GOT3 (cell line): ENCODE measurements around the gene OR52A1.

Experiments used
- DNase-seq: peaks from one replicate; lab custom pipeline; 2025; ENCODE audit warnings: mixed read lengths; lab: John Stamatoyannopoulos, UW

OR52A1 gene

DNA sequence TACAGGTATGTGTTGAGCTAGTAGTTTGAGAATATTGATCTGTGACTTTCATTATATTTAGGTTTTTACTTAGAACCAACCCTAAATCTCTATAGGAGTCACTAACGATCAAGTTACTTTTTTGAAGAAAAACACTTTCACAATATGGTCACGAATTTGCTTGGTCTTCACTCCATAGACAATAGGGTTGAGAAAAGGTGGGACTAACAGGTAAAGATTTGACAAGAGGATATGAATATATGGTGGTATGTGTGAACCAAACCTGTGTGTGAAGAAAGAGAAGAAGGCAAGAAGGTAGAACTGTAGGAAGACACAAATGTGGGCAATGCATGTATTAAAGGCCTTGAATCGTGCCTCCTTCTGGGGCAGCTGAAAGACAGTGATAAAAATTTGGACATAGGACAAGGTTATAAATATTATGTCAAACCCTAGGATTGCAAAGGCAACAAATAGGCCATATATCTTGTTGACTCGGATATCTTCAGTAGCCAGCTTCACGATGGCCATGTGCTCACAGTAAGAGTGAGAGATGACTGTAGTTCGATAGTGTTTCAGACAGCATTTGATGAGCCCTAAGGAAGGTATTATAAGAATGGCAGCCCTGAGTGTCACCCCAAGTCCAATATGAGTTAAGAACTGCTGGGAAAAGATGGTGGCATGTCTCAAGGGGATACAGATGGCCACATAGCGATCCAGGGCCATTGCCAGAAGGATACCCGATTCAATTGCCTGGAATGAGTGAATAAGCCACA lies 22.8 kb downstream of the OR52A1 start:
- no peak for DNase-seq

DNA sequence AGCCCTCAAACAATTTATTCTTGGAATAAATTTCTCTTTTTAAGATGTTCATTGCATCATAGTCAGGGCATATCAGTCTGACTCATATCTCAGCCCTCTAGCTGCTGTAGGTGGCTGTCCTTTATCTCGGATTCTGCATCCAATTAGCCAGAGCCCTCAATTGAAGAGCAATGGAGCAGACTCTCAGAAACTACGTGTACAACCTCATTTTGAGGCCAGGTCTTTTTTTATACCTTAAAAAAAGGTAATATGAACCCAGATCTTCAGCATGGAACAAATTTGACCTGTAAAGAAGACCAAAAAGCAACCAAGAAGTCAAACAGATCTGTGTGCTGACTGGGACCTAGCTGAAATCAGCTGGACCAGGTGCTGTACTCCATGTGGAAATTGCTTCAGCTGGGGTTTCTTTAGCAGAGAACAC lies 25.1 kb downstream of the OR52A1 start:
- DNase-seq, result no peak

DNA sequence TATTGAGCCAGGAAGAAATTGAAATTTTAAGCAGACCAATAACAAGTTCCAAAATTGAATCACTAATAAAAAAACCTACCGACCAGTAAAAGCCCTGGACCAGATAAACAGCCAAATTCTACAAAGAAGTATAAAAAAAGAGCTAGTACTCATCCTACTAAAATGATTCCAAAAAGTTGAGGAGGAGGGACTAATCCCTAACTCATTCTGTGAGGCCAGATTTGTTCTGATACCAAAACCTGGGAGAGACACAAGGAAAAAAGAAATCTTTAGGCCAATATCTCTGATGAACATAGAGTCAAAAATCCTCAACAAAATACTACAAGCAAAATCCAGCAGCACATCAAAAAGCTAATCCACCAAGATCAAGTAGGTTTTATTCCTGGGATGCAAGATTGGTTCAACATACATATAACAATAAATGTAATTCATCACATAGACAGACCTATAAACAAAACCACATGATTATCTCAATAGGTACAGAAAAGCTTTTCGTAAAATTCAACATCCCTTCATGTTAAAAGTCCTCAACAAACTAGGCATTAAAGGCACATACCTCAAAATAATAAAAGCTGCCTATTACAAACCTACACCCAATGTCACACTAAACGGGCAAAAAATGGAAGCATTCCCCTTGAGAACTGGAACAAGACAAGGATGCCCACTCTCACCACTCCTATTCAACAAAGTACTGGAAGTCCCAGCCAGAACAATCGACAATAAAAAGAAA lies 29.5 kb downstream of the OR52A1 start:
- no peak for DNase-seq

DNA sequence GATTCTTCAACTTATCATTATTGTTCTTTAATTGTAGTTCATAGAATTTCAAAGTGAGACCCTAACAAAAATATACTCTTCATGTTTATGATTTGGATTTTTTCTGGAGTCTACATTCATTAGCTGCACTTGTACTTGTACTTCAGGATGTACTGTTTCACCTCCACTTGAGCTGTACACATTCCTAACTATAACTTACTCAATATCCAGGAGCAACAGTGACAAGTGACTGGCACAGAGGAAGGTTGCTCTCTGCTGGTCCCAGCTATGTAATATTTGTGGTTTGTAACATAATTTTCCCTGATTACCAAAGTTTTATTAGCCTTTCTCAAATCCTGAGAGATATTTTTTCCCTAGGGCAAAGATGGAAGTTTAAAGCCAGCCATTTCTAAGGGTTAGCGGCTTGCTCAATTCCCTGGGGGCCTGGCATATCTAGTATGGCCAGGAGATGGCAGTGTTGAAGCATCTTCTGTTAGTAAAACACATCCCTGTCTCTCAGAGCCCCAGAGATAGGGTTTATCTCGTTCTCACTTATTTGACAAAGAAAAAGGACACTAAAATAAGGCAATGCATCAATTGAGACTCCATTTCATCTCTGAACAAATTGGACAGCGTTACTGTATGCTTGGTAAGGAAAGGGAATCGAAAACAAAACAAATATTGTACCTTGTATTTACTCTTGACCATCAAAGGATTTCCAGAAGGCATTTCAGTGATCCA lies 30.6 kb downstream of the OR52A1 start:
- DNase-seq, result no peak

DNA sequence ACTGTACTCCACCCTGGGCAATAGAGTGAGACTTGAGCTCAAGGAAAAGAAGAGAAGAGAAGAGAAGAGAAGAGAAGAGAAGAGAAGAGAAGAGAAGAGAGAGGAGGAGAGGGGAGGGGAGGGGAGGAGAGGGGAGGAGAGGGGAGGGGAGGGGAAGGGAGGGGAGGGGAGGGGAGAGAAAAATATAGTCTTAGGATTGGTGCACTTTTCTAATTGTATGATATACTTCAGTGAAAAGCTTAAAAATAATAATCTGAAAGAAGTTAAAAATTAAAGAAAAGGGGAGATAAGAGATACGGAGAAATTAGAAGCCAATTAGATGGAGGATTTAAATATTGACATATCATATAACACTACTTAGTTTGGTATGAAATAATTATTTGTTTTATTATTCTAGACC lies 35.7 kb downstream of the OR52A1 start:
- no peak for DNase-seq

DNA sequence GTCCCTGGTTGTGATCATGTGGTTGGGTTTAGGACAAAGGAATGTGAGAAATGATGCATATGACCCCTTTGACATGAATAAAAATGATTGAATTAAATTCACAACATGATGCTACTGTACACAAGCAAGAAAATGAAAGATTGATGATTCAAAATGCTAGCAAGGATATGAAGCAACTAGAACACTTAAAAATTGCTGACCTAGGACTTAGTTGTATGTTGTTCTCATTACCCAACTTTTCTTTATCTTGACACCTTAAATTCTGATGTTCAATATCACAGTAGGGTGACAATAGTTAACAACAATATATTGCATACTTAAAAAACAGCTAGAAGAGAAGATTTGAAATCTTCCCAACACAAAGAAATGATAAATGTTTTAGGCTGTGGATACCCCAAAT lies 37.0 kb downstream of the OR52A1 start:
- no peak for DNase-seq

DNA sequence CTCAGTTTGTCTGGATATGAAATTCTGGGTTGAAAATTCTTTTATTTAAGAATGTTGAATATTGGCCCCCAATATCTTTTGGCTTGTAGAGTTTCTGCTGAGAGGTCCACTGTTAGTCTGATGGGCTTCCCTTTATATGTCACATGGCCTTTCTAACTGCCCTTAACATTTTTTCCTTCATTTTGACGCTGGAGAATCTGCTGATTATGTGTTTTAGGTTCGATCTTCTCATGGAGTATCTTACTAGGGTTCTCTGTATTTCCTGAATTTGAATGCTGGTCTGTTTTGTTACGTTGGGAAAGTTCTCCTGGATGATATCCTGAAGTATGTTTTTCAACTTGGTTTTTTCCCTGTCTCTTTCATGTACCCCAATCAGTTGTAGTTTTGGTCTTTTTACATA lies 39.2 kb downstream of the OR52A1 start:
- no peak for DNase-seq

DNA sequence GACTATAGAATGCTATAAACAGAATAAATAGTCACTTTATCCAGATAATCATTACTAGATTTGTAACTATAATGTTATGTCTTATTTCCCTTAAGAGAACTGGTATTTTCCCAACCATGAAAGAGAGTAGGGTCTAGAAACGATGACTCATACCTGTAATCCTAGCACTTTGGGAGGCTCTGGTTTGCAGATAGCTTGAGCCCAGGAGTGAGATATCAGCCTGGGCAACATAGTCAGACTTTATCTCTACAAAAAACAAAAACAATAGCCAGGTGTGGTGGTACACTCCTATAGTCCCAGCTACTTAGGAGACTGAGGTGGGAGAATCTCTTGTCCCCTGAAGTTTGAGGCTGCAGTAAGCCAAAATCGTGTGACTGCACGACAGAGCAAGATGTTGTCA lies 47.3 kb downstream of the OR52A1 start:
- DNase-seq, result no peak

DNA sequence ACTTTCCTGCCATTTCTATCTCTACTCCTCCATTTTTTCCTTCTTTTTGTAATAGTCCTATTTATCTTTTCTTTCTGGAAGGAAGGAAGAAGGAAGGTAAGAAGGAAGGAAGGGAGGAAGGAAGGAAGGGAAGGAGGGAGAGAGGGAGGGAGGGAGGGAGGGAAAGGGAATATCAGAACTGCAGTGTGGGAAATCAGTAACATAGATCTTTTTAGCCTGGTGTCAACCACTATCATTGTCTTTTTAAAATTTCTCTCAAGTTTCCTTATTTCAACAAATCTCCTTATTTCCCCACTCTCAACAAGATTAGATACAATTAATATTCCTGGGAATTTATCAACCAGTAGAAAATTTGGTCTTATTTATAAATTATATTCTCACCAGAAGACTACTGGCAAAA lies 51.5 kb downstream of the OR52A1 start:
- DNase-seq, result no peak

DNA sequence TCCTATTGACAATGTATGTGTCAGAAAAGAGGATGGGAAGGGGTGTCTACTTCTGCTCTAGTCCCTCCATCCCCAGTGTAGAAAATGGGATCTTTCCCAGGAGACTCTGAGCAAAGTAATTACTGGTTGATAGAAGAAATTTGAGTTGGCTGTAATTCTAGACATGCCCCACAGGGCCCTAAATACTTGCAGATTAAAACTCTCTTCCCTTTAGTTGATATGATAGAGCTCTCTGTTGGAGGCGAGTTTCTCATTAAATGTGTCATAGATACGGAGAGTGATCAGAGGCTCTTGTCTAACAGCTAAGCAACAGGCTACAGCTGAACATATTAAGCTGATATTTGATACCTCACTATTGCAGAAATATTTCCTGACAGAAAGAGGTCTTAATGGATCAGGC lies 52.3 kb downstream of the OR52A1 start:
- DNase-seq, result no peak

DNA sequence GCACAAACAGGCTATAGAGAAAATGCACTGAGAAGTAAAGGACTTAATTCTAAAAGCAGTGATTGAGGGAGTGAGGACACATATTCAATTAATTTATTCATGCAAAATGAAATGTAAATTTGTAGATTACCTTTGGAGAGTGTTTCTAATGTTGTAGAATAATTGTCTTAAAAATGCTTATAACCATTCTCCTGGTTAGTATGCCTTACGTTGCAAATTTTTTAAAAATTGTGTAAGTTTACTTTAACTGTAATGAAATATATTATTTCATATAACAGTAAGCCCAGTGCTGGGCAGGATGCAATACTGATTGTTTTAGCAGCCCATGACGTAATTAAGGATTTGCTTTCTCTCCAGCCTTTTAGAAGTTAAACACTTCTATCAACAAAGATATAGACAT lies 58.5 kb downstream of the OR52A1 start:
- no peak for DNase-seq
